H1 (cell line): ENCODE results near the gene JAG1. TPM values are rescaled to one million over a fixed set of nuclear protein-coding genes. Genes with fewer than 3 reads are reported as not detected.

ENCODE experiments used
- CTCF ChIA-PET: fragments of 300-600 bp; sonication (Branson Sonifier 250); formaldehyde crosslinking; loops from one replicate; lab custom pipeline; 2021; ENCODE audit not compliant: partially characterized antibody; lab: Charles Lee
- POLR2A ChIA-PET: fragments of 300-600 bp; sonication (Branson Sonifier 250); formaldehyde crosslinking; loops from one replicate; lab custom pipeline; 2021; ENCODE audit warnings: inconsistent platforms; ENCODE audit not compliant: partially characterized antibody; lab: Charles Lee
- DNase-seq, 2 experiments: peaks; one replicate each; pipeline versions ENCODE4 v3.0.0 to v3.0.0-alpha.2; 2010 to 2022; ENCODE audit warnings: low spot score in 2 of 2, low read depth in 1 of 2, mixed read lengths in 1 of 2
- FAIRE-seq: peaks from 2 replicates; lab custom pipeline; 2011; peaks lifted over from hg19 to GRCh38; lab: Jason Lieb, UNC
- H2AFZ ChIP-seq: 2 replicates; pipeline ENCODE4 v1.8.1; 2012; ENCODE audit warnings: low read length, inconsistent platforms
- H2AK5ac ChIP-seq: 2 replicates; pipeline ENCODE4 v1.6.1; 2013; ENCODE audit warnings: low read depth, low read length
- H2BK120ac ChIP-seq: replicated peaks from 2 replicates; pipeline ENCODE3; 2013; ENCODE audit warnings: low read depth, low read length, inconsistent platforms
- H2BK12ac ChIP-seq: 2 replicates; pipeline ENCODE4 v1.6.1; 2013; ENCODE audit warnings: low read depth, low read length
- H2BK15ac ChIP-seq: 2 replicates; pipeline ENCODE4 v1.6.1; 2013; ENCODE audit warnings: low read length
- H2BK20ac ChIP-seq: 2 replicates; pipeline ENCODE4 v1.6.1; 2013; ENCODE audit warnings: low read length
- H2BK5ac ChIP-seq: 2 replicates; pipeline ENCODE4 v1.6.1; 2013; ENCODE audit warnings: low read depth, low read length
- H3K14ac ChIP-seq: 2 replicates; pipeline ENCODE4 v1.6.1; 2013; ENCODE audit warnings: inconsistent platforms; ENCODE audit not compliant: insufficient read length
- H3K18ac ChIP-seq: 2 replicates; pipeline ENCODE4 v1.6.1; 2013; ENCODE audit warnings: low read length; ENCODE audit errors: extremely low read depth
- H3K23ac ChIP-seq: 2 replicates; pipeline ENCODE4 v1.6.1; 2013; ENCODE audit warnings: inconsistent platforms; ENCODE audit not compliant: insufficient read length
- H3K23me2 ChIP-seq: 2 replicates; pipeline ENCODE4 v1.6.1; 2013; ENCODE audit warnings: low read depth, low read length
- H3K27ac ChIP-seq: 2 replicates; pipeline ENCODE4 v1.6.1; 2011; ENCODE audit warnings: low read depth, low read length, inconsistent platforms
- H3K27me3 ChIP-seq, 4 experiments: replicated peaks in 1 of 4; 1 replicate in 1 of 4; 2 replicates in 3 of 4; pipeline versions ENCODE4 v1.6.1 to v1.8.1; 2011 to 2013; ENCODE audit warnings: low read length in 3 of 4, mild to moderate bottlenecking in 3 of 4, inconsistent platforms in 2 of 4, mixed read lengths in 2 of 4, moderate library complexity in 1 of 4; ENCODE audit not compliant: control insufficient read depth in 3 of 4, insufficient read depth in 3 of 4; ENCODE audit errors: extremely low read depth in 1 of 4
- H3K36me3 ChIP-seq, 4 experiments: 2 replicates each; pipeline versions ENCODE4 v1.6.1 to v1.8.1; 2011 to 2013; ENCODE audit warnings: mild to moderate bottlenecking in 4 of 4, low read length in 3 of 4, moderate library complexity in 2 of 4, control low read depth in 1 of 4, inconsistent platforms in 1 of 4; ENCODE audit not compliant: insufficient read depth in 4 of 4, control insufficient read depth in 2 of 4
- H3K4ac ChIP-seq: replicated peaks from 2 replicates; pipeline ENCODE3; 2013; ENCODE audit warnings: low read length, low read depth, mixed read lengths, inconsistent platforms; ENCODE audit not compliant: insufficient read length
- H3K4me1 ChIP-seq, 4 experiments: replicated peaks in 1 of 4; 1 replicate in 1 of 4; 2 replicates in 3 of 4; pipeline versions ENCODE4 v1.6.1 to v1.8.1; 2011 to 2013; ENCODE audit warnings: low read length in 3 of 4, inconsistent platforms in 2 of 4, mixed read lengths in 1 of 4; ENCODE audit not compliant: insufficient read depth in 4 of 4, control insufficient read depth in 3 of 4
- H3K4me2 ChIP-seq, 2 experiments: 2 replicates each; pipeline versions ENCODE4 v1.6.1 to v1.8.1; 2011 to 2013; ENCODE audit warnings: low read depth in 2 of 2, low read length in 2 of 2, control low read depth in 1 of 2, inconsistent platforms in 1 of 2, mild to moderate bottlenecking in 1 of 2; ENCODE audit not compliant: insufficient read depth in 1 of 2
- H3K4me3 ChIP-seq, 4 experiments: fragments of 200-600, 300-600 bp in 1 of 4; sonication (generic), shearing (Covaris generic), sonication (Bioruptor Twin) in 1 of 4; 2 replicates each; pipeline versions ENCODE4 v1.5.1 to v1.8.1; 2011 to 2016; ENCODE audit warnings: low read length in 4 of 4, low read depth in 3 of 4, control low read depth in 2 of 4, inconsistent platforms in 2 of 4, mild to moderate bottlenecking in 2 of 4, mixed read lengths in 1 of 4, moderate library complexity in 1 of 4; ENCODE audit not compliant: insufficient read depth in 2 of 4; ENCODE audit errors: extremely low read depth in 1 of 4
- H3K56ac ChIP-seq: replicated peaks from 2 replicates; pipeline ENCODE3; 2013; ENCODE audit warnings: low read depth, mild to moderate bottlenecking, mixed read lengths, low read length, inconsistent platforms; ENCODE audit not compliant: insufficient read length
- H3K79me1 ChIP-seq: 2 replicates; pipeline ENCODE4 v1.6.1; 2013; ENCODE audit warnings: low read depth, low read length, control low read depth
- H3K79me2 ChIP-seq, 2 experiments: 2 replicates each; pipeline versions ENCODE4 v1.6.1 to v1.8.1; 2012 to 2013; ENCODE audit warnings: low read length in 2 of 2, mild to moderate bottlenecking in 2 of 2, inconsistent platforms in 1 of 2; ENCODE audit not compliant: insufficient read depth in 2 of 2, control insufficient read depth in 1 of 2
- H3K9ac ChIP-seq, 4 experiments: replicated peaks in 1 of 4; 1 replicate in 1 of 4; 2 replicates in 3 of 4; pipeline versions ENCODE4 v1.6.1 to v1.8.1; 2011 to 2013; ENCODE audit warnings: low read depth in 3 of 4, low read length in 3 of 4, control low read depth in 2 of 4, mild to moderate bottlenecking in 2 of 4, moderate library complexity in 2 of 4, inconsistent platforms in 1 of 4; ENCODE audit errors: extremely low read depth in 1 of 4
- H3K9me3 ChIP-seq, 2 experiments: 2 replicates each; pipeline versions ENCODE4 v1.6.1 to v1.8.1; 2012 to 2013; ENCODE audit warnings: mild to moderate bottlenecking in 2 of 2, moderate library complexity in 2 of 2, control low read depth in 1 of 2, inconsistent platforms in 1 of 2, low read depth in 1 of 2, low read length in 1 of 2, mixed read lengths in 1 of 2; ENCODE audit not compliant: insufficient read depth in 2 of 2
- H4K20me1 ChIP-seq, 2 experiments: replicated peaks in 1 of 2; 2 replicates each; pipeline versions ENCODE3 to v1.8.1; 2011 to 2013; ENCODE audit warnings: inconsistent platforms in 2 of 2, low read length in 2 of 2, mild to moderate bottlenecking in 1 of 2; ENCODE audit not compliant: insufficient read depth in 2 of 2, control insufficient read depth in 1 of 2
- H4K5ac ChIP-seq: 2 replicates; pipeline ENCODE4 v1.6.1; 2013; ENCODE audit warnings: low read length, low read depth, mixed read lengths, inconsistent platforms; ENCODE audit not compliant: insufficient read length
- H4K8ac ChIP-seq: 2 replicates; pipeline ENCODE4 v1.8.0; 2013; ENCODE audit warnings: mild to moderate bottlenecking, moderate library complexity, low read length, inconsistent platforms; ENCODE audit not compliant: insufficient read depth; ENCODE audit errors: extremely low read depth
- H4K91ac ChIP-seq: replicated peaks from 2 replicates; pipeline ENCODE3; 2013; ENCODE audit warnings: low read length, mixed read lengths, inconsistent platforms; ENCODE audit not compliant: insufficient read length
- BRCA1 ChIP-seq: IDR thresholded peaks from 2 replicates; pipeline ENCODE4 v1.6.1; 2012; ENCODE audit warnings: low read depth, low read length, improper control_type of control experiment
- KDM1A ChIP-seq: fragments of 200-600, 300-600 bp; sonication (generic); IDR thresholded peaks from 2 replicates; pipeline ENCODE4 v1.7.1; 2016; ENCODE audit warnings: mild to moderate bottlenecking, low read length, borderline replicate concordance
- WGBS, 2 experiments: shearing (Covaris generic) in 1 of 2; methylation state at CpG; one replicate each; pipeline versions ENCODE4 v1.1.6 to v1.1.7; 2013 to 2015; ENCODE audit warnings: low lambda C conversion rate in 2 of 2, mixed read lengths in 2 of 2, inconsistent platforms in 1 of 2, low coverage in 1 of 2, missing lambda C conversion rate in 1 of 2; ENCODE audit not compliant: insufficient replicate concordance in 2 of 2, insufficient coverage in 1 of 2, insufficient read length in 1 of 2; ENCODE audit errors: extremely low coverage in 1 of 2, missing lambda C conversion rate in 1 of 2; 5-methylcytosine and 5-hydroxymethylcytosine counted together
- polyA plus RNA-seq, 7 experiments: library from polyadenylated mRNA; depleted of rRNA in 3 of 7; stranded (reverse) in 5 of 7; unstranded in 2 of 7; fragments of >200 nt in 5 of 7; fragments of 200-250 nt in 2 of 7; gene quantifications; 1 replicate in 5 of 7; 2 replicates in 1 of 7; 4 replicates in 1 of 7; pipeline versions ENCODE4 v1.2.1 to v1.2.3, GENCODE V29; 2011 to 2013; ENCODE audit warnings: missing spikeins in 2 of 7, mixed read lengths in 2 of 7
- total RNA-seq: library from RNA; stranded (reverse); fragmentation: NEBNext Ultra II Directional; extraction: Animal tissue kit (Norgen Biotek cat#: 25700); gene quantifications from 2 replicates; pipeline ENCODE4 v1.2.1, GENCODE V29; 2021

JAG1 gene
- total and polyA plus RNA-seq, 2 of the 8 experiments (the other 6 are each of a cell fraction or from before 2014, with no cell fraction given), result 13.5 to 27.3 TPM

DNA sequence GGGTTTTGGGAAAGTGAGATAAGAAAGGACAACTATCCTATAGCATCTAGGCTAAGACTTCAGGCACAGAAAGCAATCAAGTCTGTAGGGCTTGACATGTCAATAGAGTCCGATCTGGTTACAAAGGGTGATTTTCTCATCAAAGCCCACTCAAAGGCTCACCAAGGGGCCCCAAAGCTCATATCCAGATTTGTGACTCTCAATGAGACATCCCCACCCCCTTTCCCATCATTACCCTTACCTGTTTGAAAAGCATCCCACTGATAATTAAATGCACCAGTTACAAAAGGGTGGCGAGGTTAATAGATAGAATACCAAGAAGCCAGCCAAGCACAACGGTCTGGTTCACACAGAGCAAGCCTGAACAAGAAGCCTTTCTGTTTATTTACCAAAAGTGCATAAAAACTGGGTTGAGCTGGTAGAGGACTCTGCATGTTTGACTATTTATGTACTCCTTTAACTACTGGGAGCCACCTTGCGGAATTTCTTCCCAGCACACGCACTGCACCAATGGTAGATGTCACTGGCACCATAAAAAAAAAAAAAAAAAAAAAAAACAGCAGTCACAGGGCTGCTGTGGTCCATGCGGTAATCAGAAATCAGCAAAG, 6.1 kb downstream of the JAG1 start:
- Histone ChIP-seq H4K8ac (no peak overlapping the region), H4K20me1 (peaks cover 0 to 16% of the 10 kb centered on the region in 2 experiments), H3K9me3 (no peaks in the 10 kb centered on the region; a peak in 1 of 4 replicates), H2BK120ac (no peak overlapping the region), H3K23ac (no peak overlapping the region), H2AFZ (no peak overlapping the region), H3K4me2 (peak overlapping the region in 1 of 2 experiments; percentile 11; a peak in 2 of 4 replicates), H2AK5ac (no peak overlapping the region), H3K23me2 (peaks cover 8% of the 10 kb centered on the region), H2BK5ac (no peak overlapping the region), H3K79me2 (peaks cover 19 to 96% of the 10 kb centered on the region in 2 experiments), H2BK15ac (no peak overlapping the region), H3K36me3 (peaks cover 3 to 36% (median 11%) of the 10 kb centered on the region in 4 experiments; a peak in 6 of 8 replicates), H3K4me3 (no peak overlapping the region), H3K14ac (no peak overlapping the region), H2BK20ac (no peak overlapping the region), H3K18ac (no peak overlapping the region; the same call in 1 of the 2 replicates), H3K27me3 (no peaks in the 10 kb centered on the region; a peak in 1 of 7 replicates), H3K9ac (no peak overlapping the region), H4K91ac (no peak overlapping the region), H3K4me1 (peaks cover 27 to 45% (median 35%) of the 10 kb centered on the region in 4 experiments), H4K5ac (no peak overlapping the region), H3K79me1 (peaks cover 8% of the 10 kb centered on the region), H3K56ac (no peak overlapping the region), H2BK12ac (no peak overlapping the region), H3K4ac (no peak overlapping the region), H3K27ac (no peak overlapping the region)
- ChIA-PET CTCF (interaction anchor here (0.5 to 1.8 kb wide), 4 partner anchors 78 to 231 kb away, joined by 3 to 6 read pairs (median 3); no protein-coding TSS in a partner anchor), POLR2A (interaction anchor here (1.7 kb wide), 1 partner anchor 11 kb away, joined by 3 read pairs; no protein-coding TSS in a partner anchor)
- FAIRE-seq (no peak), DNase-seq (no peak)
- WGBS, 2 experiments, result 96% methylated on average over 6 of the region's 6 CpGs; no CpG with 5 or more reads in 1 of the 2 experiments
- TF ChIP-seq BRCA1 (no peak), KDM1A (no peak)
